ENCODE data around the gene CACNA1D.

The CACNA1D gene

DNA sequence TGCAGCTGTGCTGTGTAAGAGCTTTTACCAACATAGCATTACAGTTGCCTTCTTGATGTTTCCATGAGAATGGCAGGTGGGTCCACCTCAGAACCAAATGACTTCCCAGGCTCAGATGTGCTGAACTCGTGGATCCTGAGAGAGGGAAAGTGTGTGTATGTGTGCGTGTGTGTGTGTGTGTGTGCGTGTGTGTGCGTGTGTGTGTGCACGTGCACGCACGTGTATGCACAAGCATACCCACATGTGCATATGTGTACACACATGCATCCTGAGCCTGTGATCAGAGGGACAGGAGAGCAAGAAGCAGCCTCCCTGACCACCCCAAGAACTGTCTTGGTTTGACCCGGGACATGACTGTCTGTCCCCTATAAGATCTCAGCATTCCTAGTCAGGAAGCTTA, 303.7 kb downstream of the CACNA1D start:
- Histone ChIP-seq H3K27ac (ENCODE audit: low read length) (no peak overlapping the region), H3K4me1 (ENCODE audit: low read length) (no peaks in the 10 kb centered on the region), H2AFZ (ENCODE audit: low read depth, low read length) (no peak overlapping the region), H3K36me3 (replicated peaks; ENCODE audit: low read depth, low read length) (no peaks in the 10 kb centered on the region), H3K9me3 (ENCODE audit: insufficient read depth, low read length) (no peaks in the 10 kb centered on the region), H3K9ac (ENCODE audit: low read length) (no peak overlapping the region), H4K20me1 (ENCODE audit: insufficient read depth, low read length) (no peaks in the 10 kb centered on the region), H3K79me2 (ENCODE audit: low read length) (no peaks in the 10 kb centered on the region), H3K27me3 (ENCODE audit: low read depth, low read length) (no peaks in the 10 kb centered on the region), H3K4me2 (ENCODE audit: low read length) (no peak overlapping the region), H3K4me3 (ENCODE audit: low read length) (no peak overlapping the region)
- no peak for TF ChIP-seq EZH2phosphoT487 (IDR thresholded peaks at IDR 0.05; ENCODE audit: low read depth)
- TF ChIP-seq, protein P1, sequence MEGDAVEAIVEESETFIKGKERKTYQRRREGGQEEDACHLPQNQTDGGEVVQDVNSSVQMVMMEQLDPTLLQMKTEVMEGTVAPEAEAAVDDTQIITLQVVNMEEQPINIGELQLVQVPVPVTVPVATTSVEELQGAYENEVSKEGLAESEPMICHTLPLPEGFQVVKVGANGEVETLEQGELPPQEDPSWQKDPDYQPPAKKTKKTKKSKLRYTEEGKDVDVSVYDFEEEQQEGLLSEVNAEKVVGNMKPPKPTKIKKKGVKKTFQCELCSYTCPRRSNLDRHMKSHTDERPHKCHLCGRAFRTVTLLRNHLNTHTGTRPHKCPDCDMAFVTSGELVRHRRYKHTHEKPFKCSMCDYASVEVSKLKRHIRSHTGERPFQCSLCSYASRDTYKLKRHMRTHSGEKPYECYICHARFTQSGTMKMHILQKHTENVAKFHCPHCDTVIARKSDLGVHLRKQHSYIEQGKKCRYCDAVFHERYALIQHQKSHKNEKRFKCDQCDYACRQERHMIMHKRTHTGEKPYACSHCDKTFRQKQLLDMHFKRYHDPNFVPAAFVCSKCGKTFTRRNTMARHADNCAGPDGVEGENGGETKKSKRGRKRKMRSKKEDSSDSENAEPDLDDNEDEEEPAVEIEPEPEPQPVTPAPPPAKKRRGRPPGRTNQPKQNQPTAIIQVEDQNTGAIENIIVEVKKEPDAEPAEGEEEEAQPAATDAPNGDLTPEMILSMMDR (IDR thresholded peaks at IDR 0.05; ENCODE audit: low read depth, low read length): no peak

- no peak overlapping the region for H2AFZ ChIP-seq (ENCODE audit: low read depth, low read length)
- no peaks in the 10 kb centered on the region for H3K27me3 ChIP-seq (ENCODE audit: low read depth, low read length)
- no peaks in the 10 kb centered on the region for H3K79me2 ChIP-seq (ENCODE audit: low read length)
- no peaks in the 10 kb centered on the region for H3K9me3 ChIP-seq (ENCODE audit: insufficient read depth, low read length)
- no peak overlapping the region for H3K27ac ChIP-seq (ENCODE audit: low read length)
- H3K4me2 ChIP-seq (ENCODE audit: low read length): no peak overlapping the region
- TF ChIP-seq EZH2phosphoT487 (IDR thresholded peaks at IDR 0.05; ENCODE audit: low read depth): no peak
- TF ChIP-seq, protein P1 (IDR thresholded peaks at IDR 0.05; ENCODE audit: low read depth, low read length): no peak
- no peak overlapping the region for H3K4me3 ChIP-seq (ENCODE audit: low read length)
- H3K9ac ChIP-seq (ENCODE audit: low read length): no peak overlapping the region
- H3K36me3 ChIP-seq (replicated peaks; ENCODE audit: low read depth, low read length): no peaks in the 10 kb centered on the region
- H4K20me1 ChIP-seq (ENCODE audit: insufficient read depth, low read length): no peaks in the 10 kb centered on the region
- H3K4me1 ChIP-seq (ENCODE audit: low read length): no peaks in the 10 kb centered on the region
Observed at GRCh38 chr3:53799338-53799865, 305.0 kb downstream of the CACNA1D start.

- no peaks in the 10 kb centered on the region for H3K27me3 ChIP-seq (ENCODE audit: low read depth, low read length)
- TF ChIP-seq, protein P1 (IDR thresholded peaks at IDR 0.05; ENCODE audit: low read depth, low read length): no peak
- no peak for TF ChIP-seq EZH2phosphoT487 (IDR thresholded peaks at IDR 0.05; ENCODE audit: low read depth)
Observed at GRCh38 chr3:53800041-53800906, 305.9 kb downstream of the CACNA1D start.

GRCh38 chr3:53801319-53801718, 306.9 kb downstream of the CACNA1D start:
- no peaks in the 10 kb centered on the region for H3K27me3 ChIP-seq (ENCODE audit: low read depth, low read length)
- H3K4me2 ChIP-seq (ENCODE audit: low read length): no peak overlapping the region
- H3K36me3 ChIP-seq (replicated peaks; ENCODE audit: low read depth, low read length): no peaks in the 10 kb centered on the region
- H3K9ac ChIP-seq (ENCODE audit: low read length): no peak overlapping the region
- no peak for TF ChIP-seq EZH2phosphoT487 (IDR thresholded peaks at IDR 0.05; ENCODE audit: low read depth)
- TF ChIP-seq, protein P1 (IDR thresholded peaks at IDR 0.05; ENCODE audit: low read depth, low read length): no peak
- no peak overlapping the region for H3K4me3 ChIP-seq (ENCODE audit: low read length)
- H3K4me1 ChIP-seq (ENCODE audit: low read length): peaks cover 3% of the 10 kb centered on the region
- no peaks in the 10 kb centered on the region for H4K20me1 ChIP-seq (ENCODE audit: insufficient read depth, low read length)
- H3K27ac ChIP-seq (ENCODE audit: low read length): no peak overlapping the region
- no peaks in the 10 kb centered on the region for H3K9me3 ChIP-seq (ENCODE audit: insufficient read depth, low read length)
- no peaks in the 10 kb centered on the region for H3K79me2 ChIP-seq (ENCODE audit: low read length)
- H2AFZ ChIP-seq (ENCODE audit: low read depth, low read length): no peak overlapping the region

More at GRCh38 chr3:53800041-53800906, 305.9 kb downstream of the CACNA1D start:
- Histone ChIP-seq H3K9ac (ENCODE audit: low read length) (no peak overlapping the region), H3K4me3 (ENCODE audit: low read length) (no peak overlapping the region), H3K4me1 (ENCODE audit: low read length) (no peaks in the 10 kb centered on the region), H3K79me2 (ENCODE audit: low read length) (no peaks in the 10 kb centered on the region), H4K20me1 (ENCODE audit: insufficient read depth, low read length) (no peaks in the 10 kb centered on the region), H3K27ac (ENCODE audit: low read length) (no peak overlapping the region), H3K36me3 (replicated peaks; ENCODE audit: low read depth, low read length) (no peaks in the 10 kb centered on the region), H3K4me2 (ENCODE audit: low read length) (no peak overlapping the region), H3K9me3 (ENCODE audit: insufficient read depth, low read length) (no peaks in the 10 kb centered on the region), H2AFZ (ENCODE audit: low read depth, low read length) (no peak overlapping the region)

All from OCI-LY3 (cell line).